ENCODE results near the gene EPHB3. TPM values are rescaled to one million over a fixed set of nuclear protein-coding genes. Genes with fewer than 3 reads are reported as not detected.

The EPHB3 gene
- total and polyA plus RNA-seq, 2 of the 4 experiments (the other 2 are of a cell fraction): 0.72 to 2.9 TPM

- DNase-seq (no peak), ATAC-seq (ENCODE audit: low read depth) (no peak)
- TF ChIP-seq FOS (IDR thresholded peaks at IDR 0.05; ENCODE audit: low read depth, low read length) (no peak), CHD1 (IDR thresholded peaks at IDR 0.05; ENCODE audit: low read depth, low read length) (no peak), RCOR1 (IDR thresholded peaks at IDR 0.05; ENCODE audit: insufficient replicate concordance, low read length) (no peak), CTCF (conservative IDR thresholded peaks at IDR 0.05; ENCODE audit: low read depth, low read length) (no peak), CEBPB (IDR thresholded peaks at IDR 0.05; ENCODE audit: low read depth, low read length) (no peak)
- no peak overlapping the region for H2BK5ac ChIP-seq (ENCODE audit: low read depth, low read length, poor library complexity, severe bottlenecking)
- no peak overlapping the region for H2AK5ac ChIP-seq (ENCODE audit: low read depth, low read length)
- no peak overlapping the region for H3K14ac ChIP-seq (replicated peaks; ENCODE audit: low read depth, low read length)
- no peak overlapping the region for H2AK9ac ChIP-seq (replicated peaks; ENCODE audit: low read depth, low read length, poor library complexity)
- BruUV-seq (replicated peaks): no TSS peak
- no peaks in the 10 kb centered on the region for H3K4me1 ChIP-seq (ENCODE audit: control insufficient read depth, insufficient read depth, low read length)
- H3K23ac ChIP-seq (ENCODE audit: low read depth, low read length): no peak overlapping the region
- H3K27ac ChIP-seq (ENCODE audit: insufficient read depth, low read length): no peak overlapping the region
- no peak overlapping the region for H3K9ac ChIP-seq (ENCODE audit: low read depth, low read length)
- no peaks in the 10 kb centered on the region for H3K9me3 ChIP-seq (ENCODE audit: control insufficient read depth, insufficient read depth, low read length)
- peaks cover 48% of the 10 kb centered on the region for H3K27me3 ChIP-seq (ENCODE audit: control insufficient read depth, insufficient read depth, low read length)
- CTCF ChIA-PET: interaction anchor here (1.0 to 1.6 kb wide), 2 partner anchors 11 to 162 kb away, joined by 4 to 5 read pairs; no protein-coding TSS in a partner anchor
- no peak overlapping the region for H2AFZ ChIP-seq (replicated peaks; ENCODE audit: low read length, poor library complexity)
- intact Hi-C loops (cut with micrococcal nuclease) (no loop called here), dilution Hi-C loops (cut with HindIII; ENCODE audit: low sequenced_read_pairs, unreplicated experiment) (loop anchor here (25.0 kb wide), 1 partner anchor 171 kb away; the partner anchor contains the start of genes CLCN2 and POLR2H), in situ Hi-C loops (cut with MboI; ENCODE audit: low sequenced_read_pairs) (loop anchor here (5.0 kb wide), 1 partner anchor 161 kb away; no protein-coding TSS in a partner anchor)
- H2BK120ac ChIP-seq (ENCODE audit: low read depth, low read length): no peak overlapping the region
- H3K4me3 ChIP-seq (ENCODE audit: insufficient read depth, low read depth, low read length): no peak overlapping the region
- WGBS, 2 experiments (ENCODE audit: extremely low coverage in 2 of 2, insufficient read length in 1 of 2): 33% methylated on average over 1 of the region's 8 CpGs; no CpG with 5 or more reads in 1 of the 2 experiments
- no peak overlapping the region for H2BK15ac ChIP-seq (ENCODE audit: low read depth, low read length)
- H3K9me1 ChIP-seq (ENCODE audit: insufficient read depth, low read length): no peaks in the 10 kb centered on the region
- no peak overlapping the region; the same call in 1 of the 2 replicates for H3K56ac ChIP-seq (ENCODE audit: extremely low read depth, insufficient read depth, low read length)
- no peak overlapping the region for H3K4ac ChIP-seq (ENCODE audit: low read depth, low read length)
- no peaks in the 10 kb centered on the region for H3K36me3 ChIP-seq (ENCODE audit: control insufficient read depth, insufficient read depth, low read length)
- H4K8ac ChIP-seq (ENCODE audit: low read depth in 2 of 2, low read length in 2 of 2): no peak overlapping the region
- no peak overlapping the region for H3K4me2 ChIP-seq (ENCODE audit: low read depth, low read length)
- POLR2A ChIA-PET (ENCODE audit: unreplicated experiment): no interaction called here
- no peak overlapping the region for H4K91ac ChIP-seq (ENCODE audit: insufficient read depth, low read depth, low read length)
- no peaks in the 10 kb centered on the region for H3K79me1 ChIP-seq (ENCODE audit: low read depth in 1 of 2, low read length in 2 of 2)
- no peaks in the 10 kb centered on the region for H4K20me1 ChIP-seq (ENCODE audit: insufficient read depth, low read length)
- H2BK20ac ChIP-seq (ENCODE audit: low read depth, low read length): no peak overlapping the region
- no peak overlapping the region for H3K18ac ChIP-seq (ENCODE audit: low read depth, low read length)
- H4K5ac ChIP-seq (ENCODE audit: low read depth, low read length): no peak overlapping the region
These were observed 28.4 kb upstream of the EPHB3 start for GRCh38 chr3:184532940-184533732.
